Glutamatergic neuron (in vitro differentiated cells): Measurements from ENCODE around the gene SUGCT. TPM values are rescaled to one million over a fixed set of nuclear protein-coding genes. Genes with fewer than 3 reads are reported as not detected.

Source experiments
- DNase-seq: peaks from one replicate; pipeline ENCODE4 v3.0.0; 2022
- H3K27ac Mint-ChIP-seq: one replicate; pipeline ENCODE4 v1.8.0; 2020; ENCODE audit warnings: mild to moderate bottlenecking, mixed read lengths, inconsistent platforms; ENCODE audit not compliant: unreplicated experiment
- H3K27me3 Mint-ChIP-seq: one replicate; pipeline ENCODE4 v1.8.0; 2020; ENCODE audit warnings: mild to moderate bottlenecking, moderate library complexity, mixed read lengths, inconsistent platforms; ENCODE audit not compliant: unreplicated experiment
- H3K36me3 Mint-ChIP-seq: one replicate; pipeline ENCODE4 v1.8.0; 2020; ENCODE audit warnings: mild to moderate bottlenecking, mixed read lengths, inconsistent platforms; ENCODE audit not compliant: unreplicated experiment
- H3K4me1 Mint-ChIP-seq: one replicate; pipeline ENCODE4 v1.8.0; 2020; ENCODE audit warnings: mild to moderate bottlenecking, low read depth, mixed read lengths, inconsistent platforms; ENCODE audit not compliant: unreplicated experiment
- H3K4me3 Mint-ChIP-seq: one replicate; pipeline ENCODE4 v1.8.0; 2020; ENCODE audit warnings: mild to moderate bottlenecking, mixed read lengths, inconsistent platforms; ENCODE audit not compliant: unreplicated experiment
- H3K9me3 Mint-ChIP-seq: one replicate; pipeline ENCODE4 v1.8.0; 2020; ENCODE audit warnings: mild to moderate bottlenecking, moderate library complexity, mixed read lengths, inconsistent platforms; ENCODE audit not compliant: unreplicated experiment
- CTCF ChIP-seq: fragments of 200-600 bp; sonication (generic); IDR thresholded peaks from one replicate; pipeline ENCODE4 v1.5.0; 2021; ENCODE audit not compliant: partially characterized antibody, unreplicated experiment
- total RNA-seq: library from RNA; stranded (reverse); fragmentation: NEBNext Ultra II Directional; extraction: Animal tissue kit (Norgen Biotek cat#: 25700); gene quantifications from one replicate; pipeline ENCODE4 v1.2.1, GENCODE V29; 2021; ENCODE audit not compliant: unreplicated experiment

Gene SUGCT
- total RNA-seq, 1 donor from 2014 or later, result 1.2 TPM

- H3K27ac Mint-ChIP-seq, result no peak overlapping the region
- H3K4me3 Mint-ChIP-seq, result no peak overlapping the region
- no peaks in the 10 kb centered on the region for H3K27me3 Mint-ChIP-seq
- no peaks in the 10 kb centered on the region for H3K36me3 Mint-ChIP-seq
- H3K4me1 Mint-ChIP-seq, result no peaks in the 10 kb centered on the region
- DNase-seq, result no peak
- TF ChIP-seq CTCF, result no peak
- H3K9me3 Mint-ChIP-seq, result no peaks in the 10 kb centered on the region
Observed at GRCh38 chr7:40804477-40805215, 669.8 kb downstream of the SUGCT start.

- H3K9me3 Mint-ChIP-seq, result no peaks in the 10 kb centered on the region
- no peak overlapping the region for H3K4me3 Mint-ChIP-seq
- H3K4me1 Mint-ChIP-seq, result no peaks in the 10 kb centered on the region
- no peaks in the 10 kb centered on the region for H3K27me3 Mint-ChIP-seq
- no peaks in the 10 kb centered on the region for H3K36me3 Mint-ChIP-seq
- no peak for TF ChIP-seq CTCF
- no peak overlapping the region for H3K27ac Mint-ChIP-seq
- no peak for DNase-seq
Observed at GRCh38 chr7:40805361-40805760, 670.6 kb downstream of the SUGCT start.

GRCh38 chr7:40808378-40808942 is 673.7 kb downstream of the SUGCT start:
- Mint-ChIP-seq H3K9me3 (peaks cover 3% of the 10 kb centered on the region), H3K36me3 (peaks cover 10% of the 10 kb centered on the region), H3K27ac (no peak overlapping the region), H3K4me3 (no peak overlapping the region), H3K27me3 (no peaks in the 10 kb centered on the region), H3K4me1 (no peaks in the 10 kb centered on the region)
- no peak for DNase-seq
- TF ChIP-seq CTCF, result no peak

GRCh38 chr7:40810274-40810673 is 675.5 kb downstream of the SUGCT start:
- H3K27me3 Mint-ChIP-seq, result no peaks in the 10 kb centered on the region
- H3K36me3 Mint-ChIP-seq, result peaks cover 10% of the 10 kb centered on the region
- no peak for DNase-seq

More at GRCh38 chr7:40810274-40810673, 675.5 kb downstream of the SUGCT start:
- no peaks in the 10 kb centered on the region for H3K4me1 Mint-ChIP-seq
- no peak overlapping the region for H3K4me3 Mint-ChIP-seq
- H3K27ac Mint-ChIP-seq, result no peak overlapping the region
- H3K9me3 Mint-ChIP-seq, result peaks cover 3% of the 10 kb centered on the region
- no peak for TF ChIP-seq CTCF
